ENCODE results near the gene RNU7-1.

The RNU7-1 gene

GRCh38 chr12:6959805-6960592, 16.4 kb downstream of the RNU7-1 start:
- TF ChIP-seq CTCF (IDR thresholded peaks at IDR 0.05) = no peak

- TF ChIP-seq CTCF (IDR thresholded peaks at IDR 0.05) = no peak
These were observed 17.1 kb downstream of the RNU7-1 start for GRCh38 chr12:6960593-6961277.

- no peak for TF ChIP-seq CTCF (IDR thresholded peaks at IDR 0.05)
These were observed 17.7 kb downstream of the RNU7-1 start for GRCh38 chr12:6961278-6961694.

- peak; percentile 59 for TF ChIP-seq CTCF (IDR thresholded peaks at IDR 0.05)
These were observed 18.2 kb downstream of the RNU7-1 start for GRCh38 chr12:6961695-6962284.

GRCh38 chr12:6962285-6963015, 18.8 kb downstream of the RNU7-1 start:
- no peak for TF ChIP-seq CTCF (IDR thresholded peaks at IDR 0.05)

- TF ChIP-seq CTCF (IDR thresholded peaks at IDR 0.05) = no peak
These were observed 19.6 kb downstream of the RNU7-1 start for GRCh38 chr12:6963016-6963731.

All from LNCAP (cell line).